Osteocyte (in vitro differentiated cells): Measurements from ENCODE around the gene UAP1. TPM values are rescaled to one million over a fixed set of nuclear protein-coding genes. Genes with fewer than 3 reads are reported as not detected.
A peak's percentile ranks its signal among the peaks of the same experiment; 100 is the strongest.

Source experiments
- DNase-seq: peaks from one replicate; pipeline ENCODE4 v3.0.0; 2021; ENCODE audit warnings: mixed read lengths; ENCODE audit not compliant: unreplicated experiment; ENCODE audit errors: extremely low spot score
- H3K27ac Mint-ChIP-seq: one replicate; pipeline ENCODE4 v1.8.0; 2021; ENCODE audit warnings: mild to moderate bottlenecking, mixed read lengths; ENCODE audit not compliant: unreplicated experiment
- H3K27me3 Mint-ChIP-seq: one replicate; pipeline ENCODE4 v1.8.0; 2021; ENCODE audit warnings: mixed read lengths; ENCODE audit not compliant: unreplicated experiment
- H3K36me3 Mint-ChIP-seq: one replicate; pipeline ENCODE4 v1.8.0; 2021; ENCODE audit warnings: mixed read lengths; ENCODE audit not compliant: unreplicated experiment
- H3K4me1 Mint-ChIP-seq: one replicate; pipeline ENCODE4 v1.8.0; 2021; ENCODE audit warnings: mixed read lengths; ENCODE audit not compliant: unreplicated experiment
- H3K4me3 Mint-ChIP-seq: one replicate; pipeline ENCODE4 v1.8.0; 2021; ENCODE audit warnings: mild to moderate bottlenecking, moderate library complexity, mixed read lengths; ENCODE audit not compliant: unreplicated experiment
- H3K9me3 Mint-ChIP-seq: one replicate; pipeline ENCODE4 v1.8.0; 2021; ENCODE audit warnings: mixed read lengths; ENCODE audit not compliant: unreplicated experiment
- CTCF ChIP-seq: fragments of 200-600 bp; sonication (generic); IDR thresholded peaks from 2 replicates; pipeline ENCODE4 v1.5.0; 2021; ENCODE audit warnings: antibody characterized with exemption, mild to moderate bottlenecking, moderate library complexity
- total RNA-seq: library from RNA; stranded (reverse); gene quantifications from 2 replicates; pipeline ENCODE4 v1.2.1, GENCODE V29; 2021

The UAP1 gene
- total RNA-seq, 1 donor from 2014 or later: 30.7 TPM

- Mint-ChIP-seq H3K4me1 (peaks cover 17% of the 10 kb centered on the region), H3K9me3 (no peaks in the 10 kb centered on the region), H3K27ac (no peak overlapping the region), H3K4me3 (no peak overlapping the region), H3K36me3 (no peaks in the 10 kb centered on the region), H3K27me3 (no peaks in the 10 kb centered on the region)
- DNase-seq: no peak
- no peak for TF ChIP-seq CTCF
Observed at GRCh38 chr1:162536511-162536910, 25.0 kb upstream of the UAP1 start.

GRCh38 chr1:162537216-162537615, 24.3 kb upstream of the UAP1 start:
- Mint-ChIP-seq H3K27me3 (no peaks in the 10 kb centered on the region), H3K27ac (no peak overlapping the region), H3K36me3 (no peaks in the 10 kb centered on the region), H3K4me3 (no peak overlapping the region), H3K9me3 (no peaks in the 10 kb centered on the region), H3K4me1 (peaks cover 24% of the 10 kb centered on the region)
- DNase-seq: no peak
- no peak for TF ChIP-seq CTCF

GRCh38 chr1:162538815-162539431, 22.6 kb upstream of the UAP1 start:
- TF ChIP-seq CTCF: no peak
- H3K4me3 Mint-ChIP-seq: no peak overlapping the region
- H3K9me3 Mint-ChIP-seq: no peaks in the 10 kb centered on the region
- no peak for DNase-seq
- H3K27me3 Mint-ChIP-seq: no peaks in the 10 kb centered on the region
- H3K36me3 Mint-ChIP-seq: no peaks in the 10 kb centered on the region
- peak overlapping the region; percentile 80 for H3K27ac Mint-ChIP-seq
- peaks cover 24% of the 10 kb centered on the region for H3K4me1 Mint-ChIP-seq

- Mint-ChIP-seq H3K9me3 (no peaks in the 10 kb centered on the region), H3K4me1 (peaks cover 20% of the 10 kb centered on the region), H3K27me3 (no peaks in the 10 kb centered on the region), H3K36me3 (no peaks in the 10 kb centered on the region), H3K27ac (peak overlapping the region; percentile 24), H3K4me3 (no peak overlapping the region)
- DNase-seq: no peak
- TF ChIP-seq CTCF: no peak
Observed at GRCh38 chr1:162541619-162542141, 19.8 kb upstream of the UAP1 start.

GRCh38 chr1:162543228-162543627, 18.3 kb upstream of the UAP1 start:
- no peaks in the 10 kb centered on the region for H3K36me3 Mint-ChIP-seq
- H3K27me3 Mint-ChIP-seq: no peaks in the 10 kb centered on the region
- H3K4me3 Mint-ChIP-seq: no peak overlapping the region
- TF ChIP-seq CTCF: no peak
- H3K9me3 Mint-ChIP-seq: no peaks in the 10 kb centered on the region
- no peak overlapping the region for H3K27ac Mint-ChIP-seq
- H3K4me1 Mint-ChIP-seq: peaks cover 24% of the 10 kb centered on the region
- DNase-seq: no peak
